Transverse colon (tissue), 3 donors: ENCODE measurements around the gene TNFRSF8.

Source experiments
- EP300 ChIP-seq: sonication (generic); formaldehyde crosslinking; IDR thresholded peaks from one replicate; pipeline ENCODE4 v1.6.1; 2017; ENCODE audit warnings: antibody characterized with exemption, low read depth
- TF ChIP-seq, protein P1 (sequence below), 5 experiments: fragments of 200-600 bp in 3 of 5; fragments of 450-650 bp in 2 of 5; sonication (generic) in 3 of 5; IDR thresholded peaks; 1 replicate in 2 of 5; 2 replicates in 3 of 5; pipeline ENCODE4 v1.5.1; 2016 to 2017; ENCODE audit warnings: antibody characterized with exemption in 5 of 5, inconsistent platforms in 3 of 5, mild to moderate bottlenecking in 2 of 5, moderate library complexity in 1 of 5

DNA sequence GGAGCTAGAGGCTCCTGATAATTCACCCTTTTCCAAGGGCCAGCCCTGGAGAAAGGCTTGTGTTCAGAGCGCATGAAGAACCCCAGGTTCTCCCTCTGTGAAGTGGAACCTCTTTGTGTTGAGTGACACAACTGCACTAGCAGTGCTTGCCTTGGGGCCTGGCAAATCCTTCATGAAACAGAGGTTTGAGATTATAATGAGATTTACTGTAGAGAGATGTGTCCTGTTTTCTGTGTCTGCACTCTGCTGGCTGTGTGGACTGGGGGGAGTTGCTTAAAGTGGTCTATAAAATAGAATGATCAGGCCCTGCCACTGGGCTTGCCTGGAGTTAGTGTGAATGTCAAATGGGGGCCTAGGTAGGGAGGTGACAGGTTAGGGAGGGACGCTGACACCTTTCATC is 92.2 kb downstream of the TNFRSF8 start:
- no peak for TF ChIP-seq EP300
- TF ChIP-seq, protein P1, sequence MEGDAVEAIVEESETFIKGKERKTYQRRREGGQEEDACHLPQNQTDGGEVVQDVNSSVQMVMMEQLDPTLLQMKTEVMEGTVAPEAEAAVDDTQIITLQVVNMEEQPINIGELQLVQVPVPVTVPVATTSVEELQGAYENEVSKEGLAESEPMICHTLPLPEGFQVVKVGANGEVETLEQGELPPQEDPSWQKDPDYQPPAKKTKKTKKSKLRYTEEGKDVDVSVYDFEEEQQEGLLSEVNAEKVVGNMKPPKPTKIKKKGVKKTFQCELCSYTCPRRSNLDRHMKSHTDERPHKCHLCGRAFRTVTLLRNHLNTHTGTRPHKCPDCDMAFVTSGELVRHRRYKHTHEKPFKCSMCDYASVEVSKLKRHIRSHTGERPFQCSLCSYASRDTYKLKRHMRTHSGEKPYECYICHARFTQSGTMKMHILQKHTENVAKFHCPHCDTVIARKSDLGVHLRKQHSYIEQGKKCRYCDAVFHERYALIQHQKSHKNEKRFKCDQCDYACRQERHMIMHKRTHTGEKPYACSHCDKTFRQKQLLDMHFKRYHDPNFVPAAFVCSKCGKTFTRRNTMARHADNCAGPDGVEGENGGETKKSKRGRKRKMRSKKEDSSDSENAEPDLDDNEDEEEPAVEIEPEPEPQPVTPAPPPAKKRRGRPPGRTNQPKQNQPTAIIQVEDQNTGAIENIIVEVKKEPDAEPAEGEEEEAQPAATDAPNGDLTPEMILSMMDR (IDR thresholded peaks at IDR 0.05), result no peak
